IPS DF 4.7 (cell line): ENCODE data around the gene CRYL1.

Experiments used
- DNase-seq: peaks from one replicate; pipeline ENCODE4 v3.0.0-alpha.2; 2013; ENCODE audit warnings: low spot score; ENCODE audit errors: extremely low read depth

Gene CRYL1

DNA sequence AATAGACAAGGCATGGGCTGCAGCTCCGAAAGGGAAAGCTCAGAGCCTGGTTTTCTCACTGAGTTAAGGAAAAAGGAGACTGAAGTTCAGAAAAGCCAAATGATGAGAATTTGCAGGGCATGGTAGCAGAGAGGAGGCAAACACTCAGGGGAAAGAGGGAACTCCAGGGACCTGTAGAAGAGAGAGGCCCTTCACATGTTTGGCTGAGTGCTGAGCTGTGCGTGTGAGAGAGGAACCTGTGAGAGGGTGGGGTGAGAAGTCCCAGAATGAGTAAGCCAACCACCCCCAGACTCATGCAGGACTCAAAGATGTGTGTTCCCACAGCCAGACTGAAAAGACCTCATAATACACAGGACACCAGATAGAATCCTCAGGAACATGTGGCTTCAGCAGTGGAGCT is 2.8 kb upstream of the CRYL1 start:
- DNase-seq: no peak

DNA sequence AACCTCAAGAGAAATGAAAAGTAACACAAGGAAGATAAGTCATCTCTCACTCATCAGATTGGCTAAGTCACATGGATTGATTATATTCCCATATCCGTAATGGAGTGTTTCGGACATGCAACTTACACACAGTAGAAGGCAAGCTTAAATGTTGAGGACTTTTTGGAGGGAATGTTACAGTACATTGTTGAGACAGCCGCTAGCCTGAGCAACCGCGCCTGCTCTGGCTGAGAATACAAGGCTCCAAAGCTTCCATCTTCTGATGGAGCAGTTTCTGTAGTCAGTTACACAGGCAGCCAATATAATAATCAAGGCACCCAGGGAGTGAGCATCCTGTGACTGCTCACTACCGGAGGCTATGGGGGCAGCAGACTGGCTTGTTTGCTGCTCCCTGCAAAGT is 1.0 kb upstream of the CRYL1 start:
- no peak for DNase-seq

DNA sequence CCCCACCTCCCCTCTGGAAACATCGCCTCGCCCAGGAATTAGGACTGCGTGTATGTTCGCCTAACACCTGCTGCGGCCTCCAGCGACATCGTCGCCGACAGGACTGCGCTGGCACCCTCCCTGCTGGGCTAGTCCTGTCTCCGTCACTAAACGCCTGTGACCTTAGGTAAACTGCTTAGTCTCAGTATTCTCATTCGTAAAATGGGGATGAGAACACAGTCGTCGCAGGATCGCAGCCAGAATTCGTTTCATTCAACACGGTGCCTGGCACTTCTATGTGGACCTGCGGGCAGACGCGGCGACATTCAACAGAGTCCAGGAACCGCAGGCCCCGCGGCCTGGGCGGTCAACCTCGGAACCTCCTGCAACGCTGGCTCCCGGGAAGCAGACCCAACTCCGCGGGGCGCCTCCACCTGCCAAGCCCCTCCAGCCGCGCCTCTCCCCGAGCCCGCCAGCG is 485 bp downstream of the CRYL1 start:
- no peak for DNase-seq

DNA sequence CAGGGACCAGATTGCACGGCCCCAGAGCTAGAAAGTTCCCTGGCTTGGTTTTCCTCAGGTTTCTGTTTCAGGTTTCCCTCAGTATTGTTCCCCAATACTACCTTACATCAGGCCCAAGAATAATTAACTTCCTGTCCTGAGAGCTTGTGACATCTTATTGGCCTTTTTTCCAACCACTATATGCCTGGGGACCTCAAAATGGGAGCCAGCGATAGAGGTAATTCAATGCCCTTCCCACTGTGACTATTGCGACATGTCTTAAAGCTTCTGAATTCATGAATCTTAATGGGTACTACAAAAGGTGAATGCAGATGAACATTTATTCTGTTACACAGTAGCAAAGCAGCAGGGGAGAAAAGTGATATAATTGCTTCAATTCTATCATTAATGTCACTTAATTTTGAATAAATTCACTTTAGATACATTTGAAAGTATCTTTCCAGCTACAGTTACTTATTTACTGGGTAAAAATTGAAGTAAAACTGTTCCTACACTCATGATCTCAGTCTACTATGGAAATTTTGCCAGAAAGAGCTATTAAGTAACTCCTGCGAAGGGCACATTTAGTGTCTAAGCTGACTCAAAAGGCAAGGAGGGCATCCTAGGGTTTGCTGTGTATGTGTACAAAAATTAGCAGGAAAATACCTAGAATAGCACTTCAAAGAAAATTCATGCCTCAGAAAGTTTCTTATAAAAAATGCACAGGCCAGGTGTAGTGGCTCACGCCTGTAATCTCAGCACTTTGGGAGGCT is 4.1 kb downstream of the CRYL1 start:
- DNase-seq: no peak

DNA sequence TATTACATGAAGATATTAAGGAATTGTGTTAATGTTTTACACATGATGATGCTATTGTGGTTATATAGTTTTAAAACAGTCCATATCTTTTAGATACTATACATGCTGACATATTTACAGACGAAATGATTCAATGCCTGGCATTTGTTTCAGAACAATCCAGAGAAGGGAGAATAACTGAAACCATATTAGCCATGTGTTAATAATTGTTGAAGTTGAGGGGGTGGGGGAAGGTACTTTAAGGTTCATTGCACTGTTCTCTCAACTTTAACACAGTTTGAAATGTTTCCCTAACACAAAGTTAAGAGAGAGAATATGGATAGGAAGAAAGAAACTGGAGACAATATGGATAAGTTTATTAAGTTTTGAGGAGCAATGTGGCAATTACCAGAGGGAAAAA is 5.8 kb downstream of the CRYL1 start:
- no peak for DNase-seq

DNA sequence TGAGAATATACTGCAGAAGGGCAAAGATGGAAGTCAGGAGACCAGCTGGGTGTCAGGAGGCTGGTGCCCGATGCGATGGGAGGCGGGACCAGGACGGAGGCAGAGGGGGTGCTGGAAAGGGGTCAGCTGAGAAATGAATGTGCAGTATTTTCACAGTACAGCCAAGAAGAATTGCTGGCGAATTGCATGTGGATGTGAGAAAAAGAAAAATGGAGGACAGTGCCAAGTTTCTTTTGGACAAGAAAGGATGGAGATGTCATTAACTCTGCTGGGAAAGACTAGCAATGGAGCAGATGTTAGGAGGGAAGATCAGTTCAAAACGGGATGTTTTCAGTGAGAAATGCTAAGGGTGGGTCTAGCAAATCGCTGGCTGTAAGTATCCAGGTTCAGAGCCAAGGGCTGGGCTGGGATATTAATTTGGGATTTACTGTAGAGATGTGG is 7.0 kb downstream of the CRYL1 start:
- DNase-seq: no peak

DNA sequence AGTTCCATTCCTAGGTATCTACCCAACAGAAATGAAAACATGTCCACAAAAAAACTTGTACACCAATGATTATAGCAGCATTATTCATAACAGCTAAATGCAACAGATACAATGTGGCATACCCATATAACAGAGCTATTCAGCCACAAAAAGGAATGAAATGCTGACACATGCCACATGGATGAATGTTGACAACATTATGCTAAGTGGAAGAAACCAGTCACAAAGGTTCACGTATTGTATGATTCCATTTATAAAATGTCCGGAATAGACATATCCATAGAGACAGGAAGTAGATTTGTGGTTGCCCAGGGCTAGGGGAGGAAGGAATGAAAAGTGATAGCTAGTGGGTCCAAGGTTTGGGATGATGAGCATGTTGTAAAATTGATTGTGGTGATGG is 10.8 kb downstream of the CRYL1 start:
- DNase-seq: no peak

DNA sequence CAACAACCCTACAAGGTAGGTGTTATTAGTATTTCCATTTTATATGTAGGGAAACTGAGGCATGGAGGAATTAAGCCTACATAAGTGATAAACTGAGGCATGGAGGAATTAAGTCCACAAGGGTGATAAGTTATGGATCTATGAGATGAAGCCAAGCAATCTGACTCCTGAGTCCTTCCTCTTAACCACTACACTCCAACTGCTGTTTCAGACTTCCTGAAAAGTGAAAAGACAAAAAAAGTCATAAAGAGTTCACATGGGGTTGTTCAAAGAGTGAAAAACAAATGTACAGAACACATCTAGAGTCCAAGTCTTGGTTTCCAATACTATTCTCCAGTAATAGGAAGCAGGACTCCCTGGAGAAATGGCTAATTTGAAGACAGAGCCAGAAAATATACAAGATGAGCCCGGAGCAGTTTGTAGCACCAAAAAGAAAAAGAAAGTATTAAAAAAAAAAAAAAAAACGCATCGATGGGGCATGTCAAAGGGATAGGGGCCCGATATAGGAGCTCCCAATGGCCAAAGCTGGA is 12.1 kb downstream of the CRYL1 start:
- no peak for DNase-seq

DNA sequence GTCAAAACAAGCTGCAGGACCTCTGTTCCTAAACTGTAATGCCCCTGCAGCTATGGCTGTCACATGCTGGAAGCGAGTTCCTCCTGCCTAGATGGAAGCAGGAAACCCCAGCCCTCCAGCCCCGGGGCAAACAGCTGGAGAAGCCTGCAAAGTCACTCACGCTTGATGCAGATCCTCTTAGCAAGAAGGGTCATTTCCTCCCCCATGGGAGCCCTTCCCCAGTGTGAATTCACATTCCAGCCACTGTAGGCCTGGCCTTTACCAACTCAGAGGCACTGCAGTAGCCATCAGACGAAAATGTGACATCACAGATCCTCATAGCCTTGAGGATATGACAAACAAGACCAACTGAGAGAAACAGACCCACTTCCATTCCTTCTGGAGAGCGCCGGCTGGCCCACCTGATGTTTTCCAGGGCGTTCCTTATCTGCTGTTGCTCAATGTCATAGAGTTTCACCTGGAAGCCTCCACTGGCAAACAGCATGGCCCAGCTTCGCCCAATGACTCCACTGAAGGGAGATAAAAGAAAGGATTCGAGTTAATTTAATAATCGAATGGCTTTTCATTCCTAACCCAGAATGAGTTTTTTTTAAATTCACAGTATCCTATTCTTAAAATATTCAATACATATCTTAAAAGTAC is 13.5 kb downstream of the CRYL1 start:
- DNase-seq: no peak

DNA sequence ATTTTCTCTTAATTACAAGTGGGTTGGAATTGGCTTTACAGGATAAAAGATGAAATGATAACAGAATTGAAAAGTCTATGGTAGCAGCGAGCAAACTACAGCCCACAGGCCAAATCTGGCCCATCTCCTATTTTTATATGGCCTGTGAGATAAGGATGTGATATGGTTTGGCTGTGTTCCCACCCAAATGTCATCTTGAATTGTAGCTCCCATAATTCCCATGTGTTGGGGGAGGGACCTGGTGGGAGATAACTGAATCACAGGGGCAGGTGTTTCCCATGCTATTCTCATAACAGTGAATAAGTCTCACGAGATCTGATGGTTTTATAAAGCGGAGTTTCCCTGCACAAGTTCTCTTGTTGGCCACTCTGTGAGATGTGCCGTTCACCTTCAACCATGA is 19.0 kb downstream of the CRYL1 start:
- DNase-seq: no peak

DNA sequence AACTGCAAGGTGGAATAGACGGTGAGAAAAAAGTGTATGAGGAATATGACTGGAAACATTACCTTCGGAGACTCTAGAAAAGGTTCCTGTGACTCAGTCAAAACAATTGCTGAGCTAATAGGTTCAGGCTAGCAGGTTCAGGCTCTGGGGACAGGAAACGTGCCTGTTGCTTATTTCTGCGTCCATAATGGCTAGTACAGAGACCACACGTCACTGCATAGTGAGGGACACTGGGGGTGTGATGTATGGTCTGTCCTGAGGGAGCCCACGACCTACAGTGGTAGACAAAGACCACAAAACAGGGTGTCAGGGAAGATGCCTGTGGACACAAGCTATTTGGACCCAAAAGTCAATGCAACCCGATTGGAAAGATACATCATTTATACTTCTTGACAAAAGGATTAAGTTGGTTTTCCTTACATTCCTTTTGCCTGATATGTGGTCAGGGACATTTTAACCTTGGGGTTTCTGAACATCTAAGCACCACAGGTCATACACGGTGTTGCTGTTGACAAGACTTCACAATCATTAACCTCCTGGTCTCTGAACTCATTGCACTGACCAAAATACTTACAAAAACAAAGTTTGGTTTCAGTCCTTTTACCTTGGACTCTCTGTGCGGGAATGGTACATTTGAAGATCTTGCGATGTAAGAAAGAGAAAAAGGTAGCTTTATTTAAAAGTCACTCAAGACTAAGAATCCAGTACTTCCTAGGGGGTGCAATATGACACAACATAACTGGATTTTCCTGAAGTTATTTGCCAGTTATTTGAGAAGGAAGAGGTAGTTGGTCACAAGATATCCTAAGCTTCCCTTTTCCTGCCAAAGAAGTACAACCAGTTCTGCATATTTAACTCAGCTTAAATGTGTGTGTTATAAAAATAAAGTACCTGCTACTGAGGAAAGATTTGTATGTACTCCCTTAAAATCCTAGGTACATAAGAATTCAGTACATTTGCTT is 20.0 kb downstream of the CRYL1 start:
- DNase-seq: no peak

DNA sequence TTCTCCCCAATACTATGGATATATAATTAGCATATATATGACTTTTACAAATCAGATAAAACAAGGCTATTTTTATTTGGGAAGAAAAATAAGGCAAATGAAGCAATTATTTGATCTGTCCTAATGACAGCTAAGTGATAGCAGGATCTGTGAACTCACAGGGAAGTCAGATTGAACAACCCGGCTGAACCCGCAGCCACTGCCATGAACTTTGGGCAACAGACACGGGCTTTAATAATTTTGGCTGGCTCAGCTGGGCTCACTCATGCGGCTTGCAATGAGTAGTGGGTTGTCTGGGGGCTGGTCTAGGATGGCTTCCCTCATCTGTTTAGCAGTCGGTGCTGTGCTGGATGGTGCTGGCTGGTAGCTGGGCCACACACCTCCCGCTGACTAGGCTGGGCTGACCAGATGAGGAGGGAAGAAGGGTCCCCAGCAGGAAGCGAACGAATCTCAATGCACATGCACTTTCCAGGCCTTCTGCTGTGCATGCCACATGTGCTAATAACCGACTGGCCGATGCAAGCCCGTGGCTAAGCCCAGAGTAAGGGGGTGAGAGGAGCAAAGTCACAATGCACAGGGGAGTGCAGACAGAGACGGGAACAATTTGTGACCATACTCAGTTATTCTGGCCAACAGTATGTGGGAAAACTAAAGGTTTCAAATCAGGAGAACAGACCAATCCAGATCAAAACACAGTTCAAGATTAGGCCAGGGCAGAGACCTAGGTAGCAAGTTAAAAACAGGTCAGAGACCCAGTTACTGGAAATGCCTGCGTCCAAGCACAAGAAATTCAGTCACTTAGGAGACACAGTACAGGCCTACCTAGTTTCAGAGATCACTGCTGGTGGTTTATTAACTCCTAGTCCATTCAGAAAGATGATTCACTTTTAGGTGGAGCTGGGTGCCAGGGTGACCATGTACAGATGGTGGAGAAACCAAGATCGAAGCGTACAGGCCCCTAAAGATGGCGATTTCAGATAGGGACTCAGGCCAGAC is 22.3 kb downstream of the CRYL1 start:
- no peak for DNase-seq

DNA sequence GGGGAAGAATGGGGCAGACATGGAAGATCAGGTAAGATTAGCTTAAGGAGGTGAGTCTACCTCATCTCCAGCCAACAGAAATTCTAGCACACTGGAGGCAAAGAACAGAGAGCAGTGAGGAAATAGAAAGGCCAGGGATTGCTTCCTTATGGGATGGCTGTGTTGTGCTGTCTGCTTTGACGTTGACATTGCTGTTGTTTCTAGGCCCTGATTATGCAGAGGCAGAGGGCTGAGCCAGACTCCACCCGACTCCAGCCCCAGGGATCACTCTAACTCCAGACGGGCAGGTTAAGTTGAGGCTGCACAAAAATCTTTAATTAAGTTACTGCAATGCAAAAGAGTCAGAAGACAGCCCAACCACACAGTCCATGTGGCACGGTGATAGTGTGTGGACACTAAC is 24.1 kb downstream of the CRYL1 start:
- no peak for DNase-seq

DNA sequence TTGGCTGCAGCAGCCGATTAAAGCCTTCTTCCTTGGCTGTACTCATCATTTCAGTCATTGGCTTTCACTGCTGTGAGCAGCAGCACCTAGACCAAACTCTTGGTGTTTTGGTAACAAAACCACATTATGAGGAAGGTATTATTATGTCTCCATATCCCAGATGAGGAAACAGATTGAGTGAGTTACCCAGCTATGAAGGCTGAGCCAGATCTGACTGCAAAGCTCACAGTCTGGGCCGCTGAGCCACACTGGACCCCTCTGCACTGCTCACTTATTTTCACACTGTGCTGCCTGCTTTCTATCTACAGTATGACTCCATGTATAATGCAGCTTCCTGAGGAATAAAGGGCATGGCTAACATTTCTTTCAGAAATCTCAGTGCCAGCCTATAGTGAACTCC is 24.5 kb downstream of the CRYL1 start:
- DNase-seq: no peak

DNA sequence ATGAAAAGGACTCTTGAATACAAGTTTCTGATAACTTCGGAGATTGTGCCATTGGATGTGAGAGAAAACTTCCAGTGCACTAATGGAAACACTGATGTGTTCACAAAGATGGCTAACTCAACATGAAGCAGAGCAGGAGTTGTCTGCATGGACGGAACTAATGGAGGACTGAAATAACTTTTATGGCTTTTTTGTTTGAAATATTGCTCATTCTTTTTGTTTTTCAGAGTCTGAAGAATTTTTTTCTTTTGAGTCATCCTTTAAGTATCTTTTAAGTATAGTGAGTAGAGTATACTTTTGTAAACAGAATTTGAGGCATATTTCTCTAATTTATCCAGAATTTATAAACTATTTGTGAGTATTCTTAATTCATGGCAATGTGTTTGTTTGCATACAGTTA is 25.7 kb downstream of the CRYL1 start:
- no peak for DNase-seq

DNA sequence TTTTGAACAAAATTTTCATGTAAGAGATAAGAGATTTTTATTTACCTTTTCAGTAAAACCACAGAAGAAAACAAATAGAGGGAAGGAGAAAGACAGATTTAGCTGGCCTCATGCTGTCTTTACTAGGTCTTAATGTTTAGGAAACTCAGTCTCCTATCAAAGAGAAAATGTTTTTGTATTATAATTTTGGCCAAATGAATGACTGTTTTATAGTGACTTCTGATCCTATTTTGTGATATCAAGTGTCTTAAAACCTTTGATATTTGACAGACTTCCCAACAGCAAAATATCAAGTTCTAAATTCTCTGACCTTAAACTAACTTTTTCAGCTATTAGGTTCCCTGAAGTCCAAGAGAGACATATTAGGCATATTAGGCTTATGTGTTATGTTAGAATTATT is 27.0 kb downstream of the CRYL1 start:
- no peak for DNase-seq

DNA sequence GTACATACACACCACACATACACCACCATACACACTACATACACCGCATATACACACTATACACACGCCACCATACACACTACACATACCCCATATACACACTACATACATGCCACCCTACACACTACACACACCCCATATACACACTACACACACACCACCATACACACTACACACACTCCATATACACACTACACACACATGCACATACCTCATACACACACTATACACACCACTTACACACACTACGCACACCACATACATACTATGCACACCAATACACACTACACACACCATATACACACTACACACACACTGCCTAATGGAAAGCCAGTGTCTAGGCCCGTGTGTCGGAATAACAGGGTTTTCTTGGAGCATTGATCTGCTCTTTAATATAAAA is 27.5 kb downstream of the CRYL1 start:
- no peak for DNase-seq

DNA sequence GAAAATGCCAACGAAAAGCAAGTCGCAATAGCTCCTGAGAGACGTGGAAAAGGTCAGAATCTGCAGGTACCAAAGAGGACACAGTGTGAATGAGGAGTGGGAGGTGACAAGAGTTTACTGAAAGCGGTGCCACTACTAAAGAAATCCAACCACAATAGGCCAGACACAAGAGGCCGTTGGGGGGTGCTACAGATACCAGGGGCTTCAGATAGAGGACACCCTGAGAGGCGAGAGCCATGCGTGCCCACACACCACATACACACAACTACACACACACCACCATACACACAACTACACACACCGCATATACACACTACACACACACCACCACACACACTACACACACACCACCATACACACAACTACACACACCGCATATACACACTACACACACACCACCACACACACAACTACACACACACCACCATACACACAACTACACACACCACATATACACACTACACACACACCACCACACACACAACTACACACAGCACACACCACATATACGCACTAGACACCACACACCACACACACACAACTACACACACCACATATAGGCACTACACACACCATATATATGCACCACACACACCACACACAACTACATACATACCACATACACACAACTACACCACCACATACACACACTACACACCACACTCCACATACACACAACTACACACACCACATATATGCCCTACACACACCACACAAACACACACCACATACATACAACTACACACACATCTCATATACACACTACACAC is 28.5 kb downstream of the CRYL1 start:
- no peak for DNase-seq

DNA sequence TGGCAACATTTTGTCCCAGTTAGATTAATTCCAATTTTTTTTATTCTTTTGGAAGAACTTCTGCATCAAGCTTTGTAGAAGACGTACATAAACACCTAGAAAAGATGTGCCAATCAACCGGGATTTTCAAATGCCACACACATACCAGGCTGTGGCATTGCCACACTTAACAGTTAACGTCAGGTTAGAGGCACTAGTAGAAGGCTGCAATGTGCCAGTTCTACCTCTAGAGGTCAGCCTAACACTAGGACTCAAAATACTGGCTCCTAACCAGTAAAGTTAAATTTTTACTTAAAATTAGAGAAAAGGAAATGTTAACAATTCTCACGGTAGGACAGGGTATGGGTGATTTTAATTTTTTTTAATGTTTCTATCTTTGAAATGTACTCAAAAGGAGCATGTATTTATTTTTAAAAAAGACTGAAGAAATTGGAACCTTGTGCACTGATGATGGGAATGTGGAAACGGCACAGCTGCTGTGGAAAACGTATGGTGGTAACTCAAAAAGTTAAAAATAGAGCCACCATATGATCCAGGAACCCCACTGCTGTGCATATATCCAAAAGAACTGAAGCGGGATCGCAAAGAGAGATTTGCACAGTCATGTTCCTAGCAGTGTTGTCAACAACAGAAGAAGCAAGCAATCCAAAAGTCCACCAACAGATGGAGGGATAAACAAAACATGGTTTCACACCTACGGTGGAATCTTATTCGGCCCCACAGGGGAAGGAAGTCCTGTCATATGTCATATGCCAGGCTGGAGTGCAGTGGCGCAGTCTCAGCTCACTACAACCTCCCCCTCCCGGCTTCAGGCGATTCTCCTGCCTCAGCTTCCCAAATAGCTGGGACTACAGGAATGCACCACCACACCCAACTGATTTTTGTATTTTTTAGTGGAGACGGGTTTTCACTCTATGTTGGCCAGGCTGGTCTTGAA is 30.3 kb downstream of the CRYL1 start:
- no peak for DNase-seq
